H9 (cell line): Measurements from ENCODE around the gene PLEKHG5. TPM values are rescaled to one million over a fixed set of nuclear protein-coding genes. Genes with fewer than 3 reads are reported as not detected.
"Not testable (repeated sequence)": the region's sequence is repeated elsewhere in the genome, so short reads cannot be mapped to it uniquely, and the experiment has no call there.

Experiments
- DNase-seq: peaks from one replicate; pipeline ENCODE4 v3.0.0-alpha.2; 2017
- H2AFZ ChIP-seq: one replicate; pipeline ENCODE4 v1.6.1; 2013; ENCODE audit warnings: mild to moderate bottlenecking, low read length, control low read depth, moderate library complexity
- H2AK5ac ChIP-seq: 2 replicates; pipeline ENCODE4 v1.6.1; 2013; ENCODE audit warnings: low read length, control low read depth, mixed read lengths; ENCODE audit not compliant: insufficient read length
- H2BK120ac ChIP-seq: one replicate; pipeline ENCODE4 v1.6.1; 2013; ENCODE audit warnings: low read depth, mild to moderate bottlenecking, low read length, control low read depth, inconsistent platforms; ENCODE audit not compliant: poor library complexity, severe bottlenecking
- H2BK12ac ChIP-seq: 2 replicates; pipeline ENCODE4 v1.6.1; 2013; ENCODE audit warnings: low read length, control low read depth, mixed read lengths, low read depth; ENCODE audit not compliant: insufficient read length
- H2BK15ac ChIP-seq: 2 replicates; pipeline ENCODE4 v1.6.1; 2013; ENCODE audit warnings: low read depth, low read length, control low read depth
- H2BK20ac ChIP-seq: one replicate; pipeline ENCODE4 v1.6.1; 2013; ENCODE audit warnings: low read depth, mild to moderate bottlenecking, low read length, control low read depth, inconsistent platforms; ENCODE audit not compliant: poor library complexity, severe bottlenecking
- H2BK5ac ChIP-seq: 2 replicates; pipeline ENCODE4 v1.6.1; 2013; ENCODE audit warnings: low read length, control low read depth, mixed read lengths; ENCODE audit not compliant: insufficient read length
- H3K14ac ChIP-seq: 2 replicates; pipeline ENCODE4 v1.6.1; 2013; ENCODE audit warnings: low read length, control low read depth; ENCODE audit not compliant: insufficient read depth
- H3K18ac ChIP-seq: 2 replicates; pipeline ENCODE4 v1.6.1; 2013; ENCODE audit warnings: low read depth, mild to moderate bottlenecking, mixed read lengths, low read length, control low read depth; ENCODE audit not compliant: insufficient read length
- H3K23ac ChIP-seq: 2 replicates; pipeline ENCODE4 v1.6.1; 2013; ENCODE audit warnings: low read length, control low read depth, mixed read lengths, low read depth; ENCODE audit not compliant: insufficient read length
- H3K23me2 ChIP-seq: 2 replicates; pipeline ENCODE4 v1.6.1; 2013; ENCODE audit warnings: low read depth, mild to moderate bottlenecking, mixed read lengths, low read length, control low read depth; ENCODE audit not compliant: insufficient read length, poor library complexity, severe bottlenecking
- H3K27ac ChIP-seq: 2 replicates; pipeline ENCODE4 v1.5.1; 2013; ENCODE audit warnings: low read length, control low read depth, mixed read lengths, low read depth; ENCODE audit not compliant: insufficient read length
- H3K27me3 ChIP-seq: 2 replicates; pipeline ENCODE4 v1.6.1; 2013; ENCODE audit warnings: low read length, control low read depth, inconsistent platforms; ENCODE audit not compliant: insufficient read depth
- H3K4ac ChIP-seq: 2 replicates; pipeline ENCODE4 v1.6.1; 2013; ENCODE audit warnings: low read depth, mild to moderate bottlenecking, control low read depth, inconsistent platforms, low read length, moderate library complexity
- H3K4me1 ChIP-seq: 2 replicates; pipeline ENCODE4 v1.6.1; 2013; ENCODE audit warnings: low read length, control low read depth, inconsistent platforms; ENCODE audit not compliant: insufficient read depth
- H3K4me2 ChIP-seq: 2 replicates; pipeline ENCODE4 v1.6.1; 2013; ENCODE audit warnings: low read length, control low read depth, mixed read lengths; ENCODE audit not compliant: insufficient read length, insufficient read depth
- H3K56ac ChIP-seq: 2 replicates; pipeline ENCODE4 v1.6.1; 2013; ENCODE audit warnings: low read depth, mild to moderate bottlenecking, mixed read lengths, low read length, control low read depth; ENCODE audit not compliant: insufficient read length
- H3K79me1 ChIP-seq: 2 replicates; pipeline ENCODE4 v1.6.1; 2013; ENCODE audit warnings: low read depth, mild to moderate bottlenecking, moderate library complexity, low read length, control low read depth, inconsistent platforms; ENCODE audit not compliant: insufficient read depth, poor library complexity, severe bottlenecking
- H3K79me2 ChIP-seq: 2 replicates; pipeline ENCODE4 v1.6.1; 2013; ENCODE audit warnings: low read length, control low read depth, inconsistent platforms; ENCODE audit not compliant: insufficient read depth
- H3K9ac ChIP-seq: 2 replicates; pipeline ENCODE4 v1.6.1; 2013; ENCODE audit warnings: low read length, control low read depth, mixed read lengths; ENCODE audit not compliant: insufficient read length; ENCODE audit errors: extremely low read depth
- H3K9me3 ChIP-seq: one replicate; pipeline ENCODE4 v1.6.1; 2013; ENCODE audit warnings: low read depth, low read length, inconsistent platforms; ENCODE audit not compliant: control insufficient read depth
- H3T11ph ChIP-seq: one replicate; pipeline ENCODE4 v1.6.1; 2013; ENCODE audit warnings: mild to moderate bottlenecking, low read length, control low read depth, inconsistent platforms
- H4K20me1 ChIP-seq: one replicate; pipeline ENCODE4 v1.6.1; 2013; ENCODE audit not compliant: control insufficient read depth, insufficient read length, insufficient read depth
- H4K5ac ChIP-seq: 2 replicates; pipeline ENCODE4 v1.6.1; 2013; ENCODE audit warnings: low read depth, mild to moderate bottlenecking, mixed read lengths, low read length, control low read depth; ENCODE audit not compliant: insufficient read length
- H4K8ac ChIP-seq: replicated peaks from 2 replicates; pipeline ENCODE4 v1.6.1; 2013; ENCODE audit warnings: low read length, control low read depth, mixed read lengths, low read depth; ENCODE audit not compliant: insufficient read length
- H4K91ac ChIP-seq: 2 replicates; pipeline ENCODE4 v1.6.1; 2013; ENCODE audit warnings: low read depth, mild to moderate bottlenecking, moderate library complexity, mixed read lengths, low read length, control low read depth; ENCODE audit not compliant: insufficient read length
- H3K27ac Mint-ChIP-seq, 3 experiments: 2 replicates in 2 of 3; 3 replicates in 1 of 3; pipeline ENCODE4 v1.8.0; 2020 to 2021; ENCODE audit warnings: mixed read lengths in 3 of 3, mild to moderate bottlenecking in 1 of 3, moderate library complexity in 1 of 3
- H3K27me3 Mint-ChIP-seq: 2 replicates; pipeline ENCODE4 v1.8.0; 2021; ENCODE audit warnings: low read depth, mild to moderate bottlenecking, moderate library complexity, mixed read lengths
- H3K36me3 Mint-ChIP-seq, 3 experiments: 2 replicates in 2 of 3; 3 replicates in 1 of 3; pipeline ENCODE4 v1.8.0; 2020 to 2021; ENCODE audit warnings: low read depth in 3 of 3, mixed read lengths in 3 of 3; ENCODE audit not compliant: insufficient read depth in 1 of 3
- H3K4me1 Mint-ChIP-seq, 2 experiments: 2 replicates each; pipeline ENCODE4 v1.8.0; 2020; ENCODE audit warnings: mixed read lengths in 2 of 2
- H3K4me3 Mint-ChIP-seq, 2 experiments: 2 replicates in 1 of 2; 3 replicates in 1 of 2; pipeline ENCODE4 v1.8.0; 2020 to 2021; ENCODE audit warnings: mild to moderate bottlenecking in 2 of 2, mixed read lengths in 2 of 2, moderate library complexity in 1 of 2
- H3K9me3 Mint-ChIP-seq, 2 experiments: 2 replicates in 1 of 2; 3 replicates in 1 of 2; pipeline ENCODE4 v1.8.0; 2020; ENCODE audit warnings: mild to moderate bottlenecking in 2 of 2, mixed read lengths in 2 of 2, moderate library complexity in 1 of 2
- WGBS: extraction: QIAGEN DNeasy Blood & Tissue Kit; methylation state at CpG from one replicate; pipeline ENCODE4 v1.1.7; 2013; ENCODE audit warnings: missing lambda C conversion rate, low lambda C conversion rate, mixed read lengths; ENCODE audit not compliant: insufficient read length; ENCODE audit errors: extremely low coverage; 5-methylcytosine and 5-hydroxymethylcytosine counted together
- total RNA-seq: library from RNA; stranded (reverse); gene quantifications from 2 replicates; pipeline ENCODE4 v1.2.1, GENCODE V29; 2021
- TF ChIP-seq, protein P1 (sequence below): fragments of 200-600 bp; sonication (generic); conservative IDR thresholded peaks from 3 replicates; pipeline ENCODE4 v1.8.0; 2021; ENCODE audit warnings: antibody characterized with exemption, mild to moderate bottlenecking

Gene PLEKHG5
- total RNA-seq, 1 experiment from 2014 or later = 22.3 TPM

DNA sequence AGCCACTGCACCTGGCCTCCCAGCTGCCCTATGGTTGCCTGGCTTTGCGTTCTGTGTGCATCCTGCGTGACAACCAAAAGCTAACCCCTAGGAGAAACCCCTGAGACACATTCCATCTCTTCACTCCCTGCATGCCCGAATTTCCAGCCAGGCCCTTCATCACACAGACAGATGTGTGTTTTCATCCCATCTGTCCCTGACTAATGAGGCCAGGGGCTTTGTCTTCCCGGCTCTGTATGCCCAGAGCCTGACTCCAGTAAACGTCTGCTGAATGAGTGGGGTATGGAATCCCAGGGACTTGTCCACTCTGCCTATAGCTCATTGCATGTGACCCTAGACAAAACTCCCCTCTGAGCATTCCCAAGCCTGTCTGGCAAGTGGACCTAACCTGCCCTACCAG lies 57.3 kb downstream of the PLEKHG5 start:
- Mint-ChIP-seq H3K9me3 (no peaks in the 10 kb centered on the region; a peak in 1 of 5 replicates), H3K27me3 (peaks cover 68% of the 10 kb centered on the region), H3K4me1 (peaks cover 20 to 22% of the 10 kb centered on the region in 2 experiments), H3K36me3 (no peaks in the 10 kb centered on the region), H3K4me3 (no peak overlapping the region), H3K27ac (no peak overlapping the region; a peak in 1 of 7 replicates)
- DNase-seq = no peak
- Histone ChIP-seq H3K18ac (no peak overlapping the region), H2BK5ac (no peak overlapping the region), H2AFZ (no peak overlapping the region), H3K9ac (no peak overlapping the region), H2BK15ac (no peak overlapping the region; the same call in 1 of the 2 replicates), H3K23ac (no peak overlapping the region), H2AK5ac (no peak overlapping the region), H3K4me1 (no peaks in the 10 kb centered on the region), H3K23me2 (no peaks in the 10 kb centered on the region), H2BK120ac (no peak overlapping the region), H3K79me2 (no peaks in the 10 kb centered on the region), H4K8ac (no peak overlapping the region), H3K14ac (no peak overlapping the region), H3K4me2 (no peak overlapping the region), H4K5ac (no peak overlapping the region), H3K27ac (no peak overlapping the region), H4K20me1 (no peaks in the 10 kb centered on the region), H3T11ph (no peak overlapping the region), H2BK20ac (no peak overlapping the region), H3K4ac (no peak overlapping the region), H3K79me1 (no peaks in the 10 kb centered on the region), H3K9me3 (no peaks in the 10 kb centered on the region), H3K27me3 (no peaks in the 10 kb centered on the region), H3K56ac (no peak overlapping the region), H4K91ac (no peak overlapping the region), H2BK12ac (no peak overlapping the region)
- TF ChIP-seq, protein P1, sequence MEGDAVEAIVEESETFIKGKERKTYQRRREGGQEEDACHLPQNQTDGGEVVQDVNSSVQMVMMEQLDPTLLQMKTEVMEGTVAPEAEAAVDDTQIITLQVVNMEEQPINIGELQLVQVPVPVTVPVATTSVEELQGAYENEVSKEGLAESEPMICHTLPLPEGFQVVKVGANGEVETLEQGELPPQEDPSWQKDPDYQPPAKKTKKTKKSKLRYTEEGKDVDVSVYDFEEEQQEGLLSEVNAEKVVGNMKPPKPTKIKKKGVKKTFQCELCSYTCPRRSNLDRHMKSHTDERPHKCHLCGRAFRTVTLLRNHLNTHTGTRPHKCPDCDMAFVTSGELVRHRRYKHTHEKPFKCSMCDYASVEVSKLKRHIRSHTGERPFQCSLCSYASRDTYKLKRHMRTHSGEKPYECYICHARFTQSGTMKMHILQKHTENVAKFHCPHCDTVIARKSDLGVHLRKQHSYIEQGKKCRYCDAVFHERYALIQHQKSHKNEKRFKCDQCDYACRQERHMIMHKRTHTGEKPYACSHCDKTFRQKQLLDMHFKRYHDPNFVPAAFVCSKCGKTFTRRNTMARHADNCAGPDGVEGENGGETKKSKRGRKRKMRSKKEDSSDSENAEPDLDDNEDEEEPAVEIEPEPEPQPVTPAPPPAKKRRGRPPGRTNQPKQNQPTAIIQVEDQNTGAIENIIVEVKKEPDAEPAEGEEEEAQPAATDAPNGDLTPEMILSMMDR = no peak
- no CpG with 5 or more reads among the region's 5 CpGs for WGBS

DNA sequence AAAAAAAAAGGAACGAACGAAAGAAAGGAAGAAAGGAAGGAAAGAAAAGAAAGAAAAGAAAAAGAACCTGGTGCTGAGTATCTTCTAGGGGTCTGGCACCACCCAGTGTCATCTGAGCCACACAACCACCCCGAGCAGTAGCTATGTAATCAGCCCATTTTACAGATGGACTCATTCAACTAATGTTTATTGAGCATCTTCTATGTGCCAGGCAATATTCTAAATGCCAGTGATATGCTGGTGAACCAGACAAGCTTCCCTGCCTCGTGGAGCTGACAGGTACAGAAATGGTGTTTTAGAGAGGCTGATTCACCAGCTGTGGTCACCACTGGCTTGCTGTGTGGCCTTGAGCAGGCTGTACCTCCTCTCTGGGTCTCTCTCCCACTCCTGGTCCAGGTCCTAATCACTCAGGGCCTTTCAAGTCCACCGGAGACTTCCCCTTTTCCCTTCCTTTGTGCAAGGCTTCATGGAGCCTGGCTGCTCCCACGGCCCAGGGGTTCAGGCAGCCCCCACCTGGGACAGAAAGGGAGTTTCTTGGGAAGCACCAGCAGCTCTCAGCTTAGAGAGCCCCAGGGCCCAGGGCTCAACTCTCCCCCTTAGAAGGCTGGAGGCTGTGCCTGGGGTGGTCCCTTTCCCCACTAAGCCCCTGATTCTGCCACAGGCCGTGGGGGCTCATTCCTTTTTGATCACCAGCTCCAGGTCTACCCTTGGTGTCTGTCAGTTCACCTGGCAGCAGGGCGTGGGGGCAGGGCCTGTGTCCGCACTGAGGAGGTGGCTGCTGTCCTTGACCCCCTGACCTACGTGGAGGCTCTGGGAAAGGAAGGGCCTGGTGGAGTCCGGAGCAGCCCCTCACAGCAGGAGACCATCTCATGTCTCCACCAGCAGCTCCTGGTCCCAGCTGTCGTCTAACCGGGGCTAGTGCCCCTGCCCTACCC lies 59.6 kb downstream of the PLEKHG5 start:
- not testable (repeated sequence) for H4K91ac ChIP-seq, H3K9me3 Mint-ChIP-seq, H3K14ac ChIP-seq, H2BK15ac ChIP-seq, H3K23me2 ChIP-seq, H3T11ph ChIP-seq, H4K20me1 ChIP-seq, H3K4me3 Mint-ChIP-seq, H3K4me1 ChIP-seq, H3K27ac ChIP-seq, H3K18ac ChIP-seq, H2AK5ac ChIP-seq, H3K56ac ChIP-seq, H2BK20ac ChIP-seq, H4K5ac ChIP-seq, H3K27me3 ChIP-seq, H3K4ac ChIP-seq, H3K4me2 ChIP-seq, H2BK12ac ChIP-seq, H3K9ac ChIP-seq, H3K9me3 ChIP-seq, H3K23ac ChIP-seq, H3K79me2 ChIP-seq, H3K27ac Mint-ChIP-seq, H4K8ac ChIP-seq, H2BK5ac ChIP-seq, H2AFZ ChIP-seq, H3K79me1 ChIP-seq, H3K36me3 Mint-ChIP-seq, H2BK120ac ChIP-seq
- H3K27me3 Mint-ChIP-seq = peaks cover 69% of the 10 kb centered on the region
- H3K4me1 Mint-ChIP-seq = peaks cover 12 to 17% of the 10 kb centered on the region in 2 experiments
- peak; percentile 28 for DNase-seq
- no CpG with 5 or more reads among the region's 13 CpGs for WGBS
